Measurements from ENCODE around the gene ZNF385C.
"Not testable (repeated sequence)": the region's sequence is repeated elsewhere in the genome, so short reads cannot be mapped to it uniquely, and the experiment has no call there.

The ZNF385C gene, protein sequence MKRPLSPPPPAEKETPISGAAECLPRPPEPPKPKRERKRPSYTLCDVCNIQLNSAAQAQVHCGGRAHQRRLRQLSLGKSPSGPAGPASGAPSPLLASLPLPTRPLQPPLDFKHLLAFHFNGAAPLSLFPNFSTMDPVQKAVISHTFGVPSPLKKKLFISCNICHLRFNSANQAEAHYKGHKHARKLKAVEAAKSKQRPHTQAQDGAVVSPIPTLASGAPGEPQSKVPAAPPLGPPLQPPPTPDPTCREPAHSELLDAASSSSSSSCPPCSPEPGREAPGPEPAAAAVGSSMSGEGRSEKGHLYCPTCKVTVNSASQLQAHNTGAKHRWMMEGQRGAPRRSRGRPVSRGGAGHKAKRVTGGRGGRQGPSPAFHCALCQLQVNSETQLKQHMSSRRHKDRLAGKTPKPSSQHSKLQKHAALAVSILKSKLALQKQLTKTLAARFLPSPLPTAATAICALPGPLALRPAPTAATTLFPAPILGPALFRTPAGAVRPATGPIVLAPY

GRCh38 chr17:42097691-42098631, at the start of gene ZNF385C:
Gene ZNF385C (minus strand): TSS chr17:42098473. CDS start chr17:42063056, 35,417 bp downstream.
- TF ChIP-seq CTCF (conservative IDR thresholded peaks at IDR 0.05): no peak
- TF ChIP-seq ZFX (IDR thresholded peaks at IDR 0.05): no peak
- no peak within 1 kb of the TSS; the same call in 1 of the 2 replicates for H3K27ac ChIP-seq

DNA sequence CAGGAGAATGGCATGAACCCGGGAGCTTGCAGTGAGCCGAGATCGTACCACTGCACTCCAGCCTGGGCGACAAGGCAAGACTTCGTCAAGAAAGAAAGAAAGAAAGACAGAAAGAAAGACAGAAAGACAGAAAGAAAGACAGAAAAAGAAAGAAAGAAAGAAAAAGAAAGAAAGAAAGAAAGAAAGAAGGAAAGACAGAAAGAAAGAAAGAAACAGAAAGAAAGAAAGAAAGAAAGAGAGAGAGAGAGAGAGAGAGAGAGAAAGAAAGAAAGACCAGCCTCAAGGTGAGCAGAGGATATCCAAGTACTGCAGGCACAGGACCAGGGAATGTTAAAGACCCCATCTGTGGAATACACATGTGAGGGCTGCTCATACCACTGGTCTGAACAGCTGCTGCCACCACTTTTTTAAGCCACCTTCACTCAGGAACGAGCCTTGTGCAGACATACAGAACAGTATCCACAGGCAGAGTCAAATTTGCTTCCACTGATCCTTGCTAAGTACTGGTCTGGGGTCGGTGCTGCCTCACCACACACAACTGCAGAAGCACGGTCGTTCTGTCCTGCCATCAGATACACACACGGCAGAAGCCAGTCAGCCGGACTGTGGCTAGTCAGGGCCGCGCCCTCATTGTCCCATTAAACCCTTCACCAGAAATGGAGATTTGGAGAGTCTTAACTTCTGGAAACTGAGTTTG, 48.8 kb upstream of the ZNF385C start:
- no peak for TF ChIP-seq ZFX (IDR thresholded peaks at IDR 0.05)
- TF ChIP-seq CTCF (conservative IDR thresholded peaks at IDR 0.05): no peak

DNA sequence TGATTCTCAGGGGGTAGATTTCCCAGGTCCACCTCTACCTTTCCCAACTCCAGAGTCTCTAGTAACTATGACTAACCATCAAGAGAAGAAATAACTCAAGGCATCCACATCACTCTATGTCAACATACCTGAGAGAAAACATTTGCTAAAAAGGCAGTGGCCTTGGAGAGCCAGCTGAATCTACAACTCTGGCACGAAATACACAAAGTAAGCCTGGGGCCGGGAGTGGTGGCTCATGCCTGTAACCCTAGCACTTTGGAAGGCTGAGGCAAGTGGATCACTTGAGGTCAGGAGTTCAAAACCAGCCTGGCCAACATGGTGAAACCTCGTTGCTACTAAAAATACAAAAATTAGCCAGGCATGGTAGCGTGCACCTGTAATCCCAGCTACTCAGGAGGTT, 44.9 kb upstream of the ZNF385C start:
- H3K27ac ChIP-seq: not testable (repeated sequence)

More for the DNA sequence above, 48.8 kb upstream of the ZNF385C start:
- no peak overlapping the region for H3K27ac ChIP-seq

DNA sequence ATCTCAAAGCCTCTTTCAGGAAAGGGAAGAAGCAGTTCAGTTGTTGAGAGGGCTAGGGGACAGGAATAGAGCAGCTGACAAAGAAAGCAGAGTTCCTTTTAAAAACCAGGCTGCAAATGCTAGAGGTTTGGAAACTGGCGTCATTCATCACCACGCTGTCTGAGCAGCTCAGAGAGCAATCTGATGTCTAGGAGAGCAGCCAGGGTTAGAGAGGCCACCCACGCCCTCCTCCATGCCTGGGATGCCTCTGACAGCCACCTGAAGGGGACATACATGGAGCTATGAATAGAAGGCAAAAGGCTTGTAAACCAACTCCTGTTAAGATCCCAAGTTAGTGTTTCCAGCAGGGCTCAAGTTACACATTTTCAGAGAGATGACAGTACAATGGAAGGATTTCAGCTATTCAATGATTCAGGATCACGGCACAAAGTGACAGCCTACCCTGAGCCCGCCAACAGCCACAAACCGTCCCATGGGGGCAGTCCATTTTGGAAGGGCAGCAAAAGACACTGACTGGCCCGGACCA, 44.2 kb upstream of the ZNF385C start:
- no peak overlapping the region for H3K27ac ChIP-seq
- TF ChIP-seq CTCF (conservative IDR thresholded peaks at IDR 0.05): no peak
- no peak for TF ChIP-seq ZFX (IDR thresholded peaks at IDR 0.05)

DNA sequence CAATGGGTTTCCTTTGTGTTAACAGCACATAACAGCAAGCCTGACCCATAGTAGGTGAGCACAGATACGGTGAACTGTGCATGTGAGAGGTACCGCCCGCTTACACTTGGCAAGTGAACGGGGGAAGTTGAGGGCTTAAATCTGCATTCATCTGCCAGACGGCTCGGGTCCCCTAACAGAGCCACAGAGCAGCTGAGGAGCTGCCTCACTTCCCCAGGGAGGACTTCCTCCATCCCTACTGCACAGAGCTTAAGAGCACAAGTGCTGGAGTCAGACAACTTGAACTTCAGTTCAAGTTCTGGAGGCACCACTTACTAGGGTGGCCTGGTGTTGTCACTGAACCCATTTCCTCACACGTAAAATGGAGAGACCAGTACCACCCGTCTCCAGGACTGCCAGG, 43.1 kb upstream of the ZNF385C start:
- no peak overlapping the region for H3K27ac ChIP-seq
- TF ChIP-seq CTCF (conservative IDR thresholded peaks at IDR 0.05) (no peak), ZFX (IDR thresholded peaks at IDR 0.05) (no peak)

- not testable (repeated sequence) for H3K27ac ChIP-seq
Measured at GRCh38 chr17:42140690-42141089, 42.4 kb upstream of the ZNF385C start.

- peak overlapping the region; percentile 10 for H3K27ac ChIP-seq
- no peak for TF ChIP-seq CTCF (conservative IDR thresholded peaks at IDR 0.05)
- no peak for TF ChIP-seq ZFX (IDR thresholded peaks at IDR 0.05)
Measured at GRCh38 chr17:42138749-42139492, 40.6 kb upstream of the ZNF385C start.
